Activated B cell treated with CpG ODN at 0.5 μM for 24 hours (primary cell): ENCODE measurements around the gene CIAO1. TPM values are rescaled to one million over a fixed set of nuclear protein-coding genes. Genes with fewer than 3 reads are reported as not detected.

Experiments used
- ATAC-seq: fragments of 200-7000 bp; cut with Tn5 transposase; one replicate; pipeline ENCODE4 v1.10.0; 2021; ENCODE audit warnings: low read depth, mild to moderate bottlenecking, moderate library complexity
- CTCF ChIA-PET: fragments of 350-600 bp; sonication (Branson Sonifier 250); formaldehyde crosslinking; loops from one replicate; lab custom pipeline; 2021; ENCODE audit warnings: antibody characterized with exemption; lab: Charles Lee
- POLR2A ChIA-PET: fragments of 350-600 bp; sonication (Branson Sonifier 250); formaldehyde crosslinking; loops from one replicate; lab custom pipeline; 2021; ENCODE audit warnings: antibody characterized with exemption; lab: Charles Lee
- DNase-seq: peaks from one replicate; pipeline ENCODE4 v3.0.0; 2022
- H3K27ac Mint-ChIP-seq: one replicate; pipeline ENCODE4 v1.8.0; 2020; ENCODE audit warnings: mixed read lengths
- H3K27me3 Mint-ChIP-seq: one replicate; pipeline ENCODE4 v1.8.0; 2021; ENCODE audit warnings: mixed read lengths
- H3K36me3 Mint-ChIP-seq: one replicate; pipeline ENCODE4 v1.8.0; 2021; ENCODE audit warnings: low read depth, mixed read lengths
- H3K4me1 Mint-ChIP-seq: one replicate; pipeline ENCODE4 v1.8.0; 2021; ENCODE audit warnings: mixed read lengths
- H3K4me3 Mint-ChIP-seq: one replicate; pipeline ENCODE4 v1.8.0; 2020; ENCODE audit warnings: mild to moderate bottlenecking, mixed read lengths
- H3K9me3 Mint-ChIP-seq: one replicate; pipeline ENCODE4 v1.8.0; 2020; ENCODE audit warnings: mixed read lengths
- intact Hi-C: fragments of 100-400 bp; cut with micrococcal nuclease; formaldehyde crosslinking; loops from one replicate; pipeline ENCODE4 v1.15.1; 2024
- total RNA-seq: library from RNA; stranded (reverse); gene quantifications from 2 replicates; pipeline ENCODE4 v1.2.3, GENCODE V29; 2022
- TF ChIP-seq, protein P1 (sequence below): fragments of 200-600 bp; IDR thresholded peaks from one replicate; pipeline ENCODE4 v1.8.0; 2022; ENCODE audit warnings: antibody characterized with exemption, mild to moderate bottlenecking

The CIAO1 gene
- total RNA-seq, 1 donor from 2014 or later = 71.6 TPM

GRCh38 chr2:96267159-96267971 is 1.3 kb downstream of the CIAO1 start:
- POLR2A ChIA-PET = interaction anchor here (0.6 to 2.7 kb wide), 16 partner anchors 9 to 508 kb away, joined by 3 to 22 read pairs (median 8); partner anchors contain the start of genes DUSP2, ITPRIPL1, NCAPH and SNRNP200
- DNase-seq (no peak), ATAC-seq (no peak)
- intact Hi-C loops = loop anchor here (2.0 to 10.0 kb wide), 6 partner anchors 55 to 550 kb away; partner anchors contain the start of genes ARID5A, CNNM3 and CNNM4
- CTCF ChIA-PET = interaction anchor here (0.6 to 1.8 kb wide), 5 partner anchors 60 to 128 kb away, joined by 3 to 7 read pairs (median 4); partner anchors contain the start of gene ASTL
- TF ChIP-seq, protein P1, sequence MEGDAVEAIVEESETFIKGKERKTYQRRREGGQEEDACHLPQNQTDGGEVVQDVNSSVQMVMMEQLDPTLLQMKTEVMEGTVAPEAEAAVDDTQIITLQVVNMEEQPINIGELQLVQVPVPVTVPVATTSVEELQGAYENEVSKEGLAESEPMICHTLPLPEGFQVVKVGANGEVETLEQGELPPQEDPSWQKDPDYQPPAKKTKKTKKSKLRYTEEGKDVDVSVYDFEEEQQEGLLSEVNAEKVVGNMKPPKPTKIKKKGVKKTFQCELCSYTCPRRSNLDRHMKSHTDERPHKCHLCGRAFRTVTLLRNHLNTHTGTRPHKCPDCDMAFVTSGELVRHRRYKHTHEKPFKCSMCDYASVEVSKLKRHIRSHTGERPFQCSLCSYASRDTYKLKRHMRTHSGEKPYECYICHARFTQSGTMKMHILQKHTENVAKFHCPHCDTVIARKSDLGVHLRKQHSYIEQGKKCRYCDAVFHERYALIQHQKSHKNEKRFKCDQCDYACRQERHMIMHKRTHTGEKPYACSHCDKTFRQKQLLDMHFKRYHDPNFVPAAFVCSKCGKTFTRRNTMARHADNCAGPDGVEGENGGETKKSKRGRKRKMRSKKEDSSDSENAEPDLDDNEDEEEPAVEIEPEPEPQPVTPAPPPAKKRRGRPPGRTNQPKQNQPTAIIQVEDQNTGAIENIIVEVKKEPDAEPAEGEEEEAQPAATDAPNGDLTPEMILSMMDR = no peak
- Mint-ChIP-seq H3K4me1 (peaks cover 34% of the 10 kb centered on the region), H3K27ac (peak overlapping the region; percentile 53), H3K36me3 (peaks cover 66% of the 10 kb centered on the region), H3K4me3 (peak overlapping the region; percentile 80), H3K27me3 (no peaks in the 10 kb centered on the region), H3K9me3 (no peaks in the 10 kb centered on the region)

DNA sequence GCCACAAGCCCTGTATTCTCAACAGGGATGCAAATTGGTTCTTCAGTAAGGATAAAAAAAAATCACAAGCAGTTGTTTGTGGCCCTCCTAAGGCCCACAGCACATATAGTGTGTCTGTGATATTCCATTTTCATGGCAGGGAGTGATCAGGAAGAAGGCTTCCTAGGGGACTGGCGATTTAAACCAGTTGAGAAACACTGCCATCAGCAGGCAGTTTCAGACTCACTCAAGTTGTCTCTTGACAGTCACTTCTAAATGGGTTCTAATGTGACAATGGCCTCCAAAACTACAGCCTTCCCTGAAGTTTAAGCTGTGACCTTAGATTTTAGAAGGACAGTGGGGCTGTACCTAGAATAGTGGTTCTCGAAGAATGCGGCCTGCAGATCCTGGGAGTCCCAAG is 6.0 kb downstream of the CIAO1 start:
- Mint-ChIP-seq H3K27me3 (no peaks in the 10 kb centered on the region), H3K4me1 (peaks cover 4% of the 10 kb centered on the region), H3K27ac (no peak overlapping the region), H3K4me3 (no peak overlapping the region), H3K36me3 (peaks cover 80% of the 10 kb centered on the region), H3K9me3 (no peaks in the 10 kb centered on the region)
- no peak for DNase-seq
- ATAC-seq = no peak
- ChIA-PET CTCF (no interaction called here), POLR2A (no interaction called here)
- intact Hi-C loops = no loop called here
- TF ChIP-seq, protein P1 = no peak

GRCh38 chr2:96273763-96274162 is 7.7 kb downstream of the CIAO1 start:
- Mint-ChIP-seq H3K4me3 (no peak overlapping the region), H3K9me3 (no peaks in the 10 kb centered on the region), H3K27ac (no peak overlapping the region), H3K4me1 (no peaks in the 10 kb centered on the region), H3K27me3 (no peaks in the 10 kb centered on the region), H3K36me3 (peaks cover 83% of the 10 kb centered on the region)
- TF ChIP-seq, protein P1 = no peak
- ChIA-PET POLR2A (interaction anchor here (0.7 to 1.2 kb wide), 4 partner anchors 29 to 72 kb away, joined by 3 to 6 read pairs (median 4); partner anchors contain the start of gene NCAPH), CTCF (interaction anchor here (0.6 kb wide), 1 partner anchor 13 kb away, joined by 3 read pairs; no protein-coding TSS in a partner anchor)
- intact Hi-C loops = no loop called here
- no peak for DNase-seq
- no peak for ATAC-seq

GRCh38 chr2:96274355-96275056 is 8.5 kb downstream of the CIAO1 start:
- ChIA-PET POLR2A (interaction anchor here (0.8 kb wide), 1 partner anchor 31 kb away, joined by 3 read pairs; no protein-coding TSS in a partner anchor), CTCF (no interaction called here)
- DNase-seq = no peak
- intact Hi-C loops = no loop called here
- no peak overlapping the region for H3K27ac Mint-ChIP-seq
- H3K27me3 Mint-ChIP-seq = no peaks in the 10 kb centered on the region
- no peak overlapping the region for H3K4me3 Mint-ChIP-seq
- TF ChIP-seq, protein P1 = no peak
- no peaks in the 10 kb centered on the region for H3K4me1 Mint-ChIP-seq
- ATAC-seq = no peak
- H3K36me3 Mint-ChIP-seq = peaks cover 85% of the 10 kb centered on the region
- no peaks in the 10 kb centered on the region for H3K9me3 Mint-ChIP-seq
